Endothelial cell of umbilical vein (primary cell): ENCODE data around the gene TMEM233.

ENCODE experiments used
- EZH2 ChIP-seq: IDR thresholded peaks from 2 replicates; pipeline ENCODE4 v1.6.1; 2012; ENCODE audit warnings: borderline replicate concordance, low read depth, mild to moderate bottlenecking, moderate library complexity, low read length, inconsistent platforms; ENCODE audit not compliant: severe bottlenecking
- JUN ChIP-seq: IDR thresholded peaks from 2 replicates; pipeline ENCODE4 v1.6.1; 2011; ENCODE audit warnings: borderline replicate concordance, low read depth; ENCODE audit not compliant: insufficient read length, insufficient read depth
- MAX ChIP-seq: IDR thresholded peaks from 2 replicates; pipeline ENCODE4 v1.6.1; 2011; ENCODE audit not compliant: insufficient read depth, insufficient read length
- POLR2A ChIP-seq: IDR thresholded peaks from 2 replicates; pipeline ENCODE4 v1.6.1; 2012; ENCODE audit warnings: low read depth, mild to moderate bottlenecking, control low read depth, low read length
- POLR2AphosphoS5 ChIP-seq: IDR thresholded peaks from 2 replicates; pipeline ENCODE4 v1.6.1; 2012; ENCODE audit warnings: low read depth, mild to moderate bottlenecking, control low read depth, low read length, moderate library complexity; ENCODE audit not compliant: insufficient read depth
- TF ChIP-seq, protein P1 (sequence below), 2 donors: IDR thresholded peaks; 1 replicate in 1 of 2; 2 replicates in 1 of 2; pipeline ENCODE4 v1.5.1; 2011; ENCODE audit warnings: low read length in 2 of 2, mild to moderate bottlenecking in 2 of 2, moderate library complexity in 2 of 2, control low read depth in 1 of 2, inconsistent platforms in 1 of 2, low read depth in 1 of 2; ENCODE audit not compliant: insufficient read depth in 1 of 2; ENCODE audit errors: extremely low read depth in 1 of 2

DNA sequence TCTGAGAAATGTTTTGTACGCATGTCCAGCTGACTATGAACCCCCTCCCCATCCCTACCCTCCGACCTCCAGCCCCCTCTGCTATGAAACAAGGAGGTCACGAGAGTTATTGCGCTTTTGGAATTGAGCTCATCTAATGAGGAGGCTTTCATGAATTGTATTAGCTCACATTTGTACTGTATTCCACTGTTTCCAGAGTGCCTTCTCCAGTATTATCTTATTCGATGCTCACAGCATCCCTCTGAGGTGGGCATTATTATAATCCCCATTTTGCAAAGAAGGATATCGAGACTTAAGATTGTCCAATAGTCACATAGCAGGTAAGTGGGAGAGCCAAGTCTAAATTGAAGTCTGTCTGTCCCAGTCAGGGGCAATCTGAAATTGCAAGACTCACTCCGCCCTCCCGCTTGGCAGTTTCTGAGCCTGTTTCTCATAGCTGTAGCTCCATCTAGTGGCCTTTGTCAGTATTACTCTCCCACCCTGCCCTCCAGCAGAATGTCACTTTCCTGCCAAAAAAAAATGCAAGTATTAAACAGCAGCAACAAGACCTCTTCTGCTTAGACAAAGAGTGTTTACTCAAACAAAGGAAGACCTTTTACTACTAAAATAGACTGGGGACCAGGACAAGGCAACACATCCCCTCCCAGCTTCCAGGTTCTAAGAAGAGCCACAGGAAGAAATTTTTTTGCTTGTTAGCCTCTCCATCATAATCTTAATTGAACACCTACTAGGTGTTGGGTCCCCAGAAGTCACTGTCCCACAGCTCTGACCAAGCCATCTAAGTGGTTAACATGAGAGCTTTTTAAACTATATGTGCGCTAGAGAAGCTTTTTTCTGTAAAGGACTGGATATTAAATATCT lies 48.6 kb upstream of the TMEM233 start:
- TF ChIP-seq POLR2AphosphoS5, result no peak
- TF ChIP-seq JUN, result no peak
- TF ChIP-seq, protein P1, sequence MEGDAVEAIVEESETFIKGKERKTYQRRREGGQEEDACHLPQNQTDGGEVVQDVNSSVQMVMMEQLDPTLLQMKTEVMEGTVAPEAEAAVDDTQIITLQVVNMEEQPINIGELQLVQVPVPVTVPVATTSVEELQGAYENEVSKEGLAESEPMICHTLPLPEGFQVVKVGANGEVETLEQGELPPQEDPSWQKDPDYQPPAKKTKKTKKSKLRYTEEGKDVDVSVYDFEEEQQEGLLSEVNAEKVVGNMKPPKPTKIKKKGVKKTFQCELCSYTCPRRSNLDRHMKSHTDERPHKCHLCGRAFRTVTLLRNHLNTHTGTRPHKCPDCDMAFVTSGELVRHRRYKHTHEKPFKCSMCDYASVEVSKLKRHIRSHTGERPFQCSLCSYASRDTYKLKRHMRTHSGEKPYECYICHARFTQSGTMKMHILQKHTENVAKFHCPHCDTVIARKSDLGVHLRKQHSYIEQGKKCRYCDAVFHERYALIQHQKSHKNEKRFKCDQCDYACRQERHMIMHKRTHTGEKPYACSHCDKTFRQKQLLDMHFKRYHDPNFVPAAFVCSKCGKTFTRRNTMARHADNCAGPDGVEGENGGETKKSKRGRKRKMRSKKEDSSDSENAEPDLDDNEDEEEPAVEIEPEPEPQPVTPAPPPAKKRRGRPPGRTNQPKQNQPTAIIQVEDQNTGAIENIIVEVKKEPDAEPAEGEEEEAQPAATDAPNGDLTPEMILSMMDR (IDR thresholded peaks at IDR 0.05; ENCODE audit: extremely low read depth in 1 of 2, insufficient read depth in 1 of 2, low read depth in 1 of 2, low read length in 2 of 2), result peak; percentile 63 to 76
- TF ChIP-seq EZH2, result no peak
- no peak for TF ChIP-seq POLR2A
- no peak for TF ChIP-seq MAX
